ENCODE data around the gene SH3GL3.

The SH3GL3 gene

DNA sequence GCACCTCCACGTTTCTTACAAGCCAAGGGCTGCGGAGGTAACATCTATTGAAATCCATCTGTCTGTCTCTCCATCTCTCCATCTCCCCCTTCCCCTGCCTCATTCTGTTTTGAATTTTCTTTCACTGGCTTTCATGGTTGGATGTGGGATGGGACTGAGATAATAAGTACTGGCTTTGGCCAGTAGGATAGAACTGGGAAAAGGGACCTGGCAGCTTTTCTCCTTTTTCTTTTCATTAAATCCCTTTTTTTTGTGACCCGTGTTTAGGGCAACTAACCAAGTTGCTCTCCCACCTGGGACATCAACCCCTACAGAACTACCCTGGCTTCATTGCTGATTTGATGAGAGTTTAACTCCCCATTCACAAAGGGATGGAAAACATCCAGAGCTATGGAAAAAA lies 139.9 kb downstream of the SH3GL3 start:
- Histone ChIP-seq H3F3A (ENCODE audit: low read depth) (no peaks in the 10 kb centered on the region), H3K9ac (ENCODE audit: low read depth, low read length, poor library complexity, severe bottlenecking) (no peak overlapping the region), H3K4me3 (ENCODE audit: low read length, poor library complexity, severe bottlenecking) (no peak overlapping the region), H3K4me1 (ENCODE audit: insufficient read depth, low read length, poor library complexity, severe bottlenecking) (no peaks in the 10 kb centered on the region), H4K20me1 (ENCODE audit: insufficient read depth, low read length, poor library complexity, severe bottlenecking) (no peaks in the 10 kb centered on the region), H3K9me2 (replicated peaks; ENCODE audit: low read depth, low read length) (no peaks in the 10 kb centered on the region), H3K36me3 (ENCODE audit: insufficient read depth, low read length) (no peaks in the 10 kb centered on the region), H2AFZ (ENCODE audit: low read length) (no peak overlapping the region), H3K79me2 (ENCODE audit: insufficient read depth, low read length) (no peaks in the 10 kb centered on the region), H3K27me3 (ENCODE audit: insufficient read depth, low read length, poor library complexity, severe bottlenecking) (no peaks in the 10 kb centered on the region), H3K4me2 (ENCODE audit: low read depth, low read length, poor library complexity, severe bottlenecking) (no peak overlapping the region), H3K9me3 (ENCODE audit: insufficient read depth, low read depth, low read length) (no peaks in the 10 kb centered on the region)
- TF ChIP-seq, protein P1, sequence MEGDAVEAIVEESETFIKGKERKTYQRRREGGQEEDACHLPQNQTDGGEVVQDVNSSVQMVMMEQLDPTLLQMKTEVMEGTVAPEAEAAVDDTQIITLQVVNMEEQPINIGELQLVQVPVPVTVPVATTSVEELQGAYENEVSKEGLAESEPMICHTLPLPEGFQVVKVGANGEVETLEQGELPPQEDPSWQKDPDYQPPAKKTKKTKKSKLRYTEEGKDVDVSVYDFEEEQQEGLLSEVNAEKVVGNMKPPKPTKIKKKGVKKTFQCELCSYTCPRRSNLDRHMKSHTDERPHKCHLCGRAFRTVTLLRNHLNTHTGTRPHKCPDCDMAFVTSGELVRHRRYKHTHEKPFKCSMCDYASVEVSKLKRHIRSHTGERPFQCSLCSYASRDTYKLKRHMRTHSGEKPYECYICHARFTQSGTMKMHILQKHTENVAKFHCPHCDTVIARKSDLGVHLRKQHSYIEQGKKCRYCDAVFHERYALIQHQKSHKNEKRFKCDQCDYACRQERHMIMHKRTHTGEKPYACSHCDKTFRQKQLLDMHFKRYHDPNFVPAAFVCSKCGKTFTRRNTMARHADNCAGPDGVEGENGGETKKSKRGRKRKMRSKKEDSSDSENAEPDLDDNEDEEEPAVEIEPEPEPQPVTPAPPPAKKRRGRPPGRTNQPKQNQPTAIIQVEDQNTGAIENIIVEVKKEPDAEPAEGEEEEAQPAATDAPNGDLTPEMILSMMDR (conservative IDR thresholded peaks at IDR 0.05; ENCODE audit: low read length), result no peak

DNA sequence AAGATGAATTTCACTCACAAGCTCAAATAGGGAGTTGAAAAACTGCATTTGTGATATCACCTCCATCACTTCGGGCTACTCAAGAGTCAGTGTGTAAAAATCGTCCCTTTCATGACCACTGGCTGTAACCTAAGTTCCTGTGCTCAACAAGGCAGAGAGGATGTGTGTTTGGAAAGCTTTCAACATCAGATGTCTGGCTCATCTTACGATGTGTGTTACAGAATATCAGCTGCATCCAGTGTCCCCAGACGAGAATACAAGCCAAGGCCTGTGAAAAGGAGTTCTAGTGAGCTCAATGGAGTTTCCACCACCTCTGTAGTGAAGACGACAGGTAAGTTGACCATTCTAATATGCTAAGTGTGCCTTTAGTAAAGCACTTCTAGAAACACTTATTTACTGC lies 141.3 kb downstream of the SH3GL3 start:
- Histone ChIP-seq H3K36me3 (ENCODE audit: insufficient read depth, low read length) (no peaks in the 10 kb centered on the region), H3K4me2 (ENCODE audit: low read depth, low read length, poor library complexity, severe bottlenecking) (no peak overlapping the region), H3K4me3 (ENCODE audit: low read length, poor library complexity, severe bottlenecking) (no peak overlapping the region), H2AFZ (ENCODE audit: low read length) (no peak overlapping the region), H3K4me1 (ENCODE audit: insufficient read depth, low read length, poor library complexity, severe bottlenecking) (no peaks in the 10 kb centered on the region), H3F3A (ENCODE audit: low read depth) (no peaks in the 10 kb centered on the region), H3K9me3 (ENCODE audit: insufficient read depth, low read depth, low read length) (no peaks in the 10 kb centered on the region), H3K9ac (ENCODE audit: low read depth, low read length, poor library complexity, severe bottlenecking) (no peak overlapping the region), H3K9me2 (replicated peaks; ENCODE audit: low read depth, low read length) (no peaks in the 10 kb centered on the region), H3K79me2 (ENCODE audit: insufficient read depth, low read length) (no peaks in the 10 kb centered on the region), H4K20me1 (ENCODE audit: insufficient read depth, low read length, poor library complexity, severe bottlenecking) (no peaks in the 10 kb centered on the region), H3K27me3 (ENCODE audit: insufficient read depth, low read length, poor library complexity, severe bottlenecking) (no peaks in the 10 kb centered on the region)
- TF ChIP-seq, protein P1 (conservative IDR thresholded peaks at IDR 0.05; ENCODE audit: low read length), result no peak
- TF ChIP-seq EZH2phosphoT487 (IDR thresholded peaks at IDR 0.05; ENCODE audit: borderline replicate concordance), result no peak

- Histone ChIP-seq H3K9me3 (ENCODE audit: insufficient read depth, low read depth, low read length) (no peaks in the 10 kb centered on the region), H3K79me2 (ENCODE audit: insufficient read depth, low read length) (no peaks in the 10 kb centered on the region), H2AFZ (ENCODE audit: low read length) (no peak overlapping the region), H3K36me3 (ENCODE audit: insufficient read depth, low read length) (no peaks in the 10 kb centered on the region), H3K4me2 (ENCODE audit: low read depth, low read length, poor library complexity, severe bottlenecking) (no peak overlapping the region), H3K9ac (ENCODE audit: low read depth, low read length, poor library complexity, severe bottlenecking) (no peak overlapping the region), H3K4me1 (ENCODE audit: insufficient read depth, low read length, poor library complexity, severe bottlenecking) (no peaks in the 10 kb centered on the region), H3K27me3 (ENCODE audit: insufficient read depth, low read length, poor library complexity, severe bottlenecking) (no peaks in the 10 kb centered on the region), H3K9me2 (replicated peaks; ENCODE audit: low read depth, low read length) (no peaks in the 10 kb centered on the region), H3K4me3 (ENCODE audit: low read length, poor library complexity, severe bottlenecking) (no peak overlapping the region), H3F3A (ENCODE audit: low read depth) (no peaks in the 10 kb centered on the region), H4K20me1 (ENCODE audit: insufficient read depth, low read length, poor library complexity, severe bottlenecking) (no peaks in the 10 kb centered on the region)
- TF ChIP-seq, protein P1 (conservative IDR thresholded peaks at IDR 0.05; ENCODE audit: low read length), result no peak
- no peak for TF ChIP-seq EZH2phosphoT487 (IDR thresholded peaks at IDR 0.05; ENCODE audit: borderline replicate concordance)
Measured at GRCh38 chr15:83592370-83593040, 145.4 kb downstream of the SH3GL3 start.

Data from Loucy (cell line).